Small intestine (tissue), 7 donors: ENCODE measurements around the gene OBSCN. TPM values are rescaled to one million over a fixed set of nuclear protein-coding genes. Genes with fewer than 3 reads are reported as not detected.

ENCODE experiments used
- DNase-seq, 2 donors: peaks; one replicate each; pipeline versions ENCODE4 v3.0.0 to v3.0.0-alpha.2; 2013
- FAIRE-seq: peaks from 2 replicates; lab custom pipeline; 2012; peaks lifted over from hg19 to GRCh38; lab: Jason Lieb, UNC
- H3K27ac ChIP-seq, 3 donors: one replicate each; pipeline ENCODE4 v1.5.1; 2013; ENCODE audit warnings: low read length in 2 of 3, mild to moderate bottlenecking in 2 of 3, control low read depth in 1 of 3, inconsistent platforms in 1 of 3, low read depth in 1 of 3, moderate library complexity in 1 of 3
- H3K27me3 ChIP-seq, 3 donors: one replicate each; pipeline ENCODE4 v1.6.1; 2013; ENCODE audit warnings: low read length in 3 of 3, inconsistent platforms in 1 of 3; ENCODE audit not compliant: control insufficient read depth in 3 of 3, insufficient read depth in 3 of 3
- H3K36me3 ChIP-seq, 3 donors: one replicate each; pipeline ENCODE4 v1.6.1; 2013; ENCODE audit warnings: low read length in 3 of 3, inconsistent platforms in 1 of 3, low read depth in 1 of 3, mild to moderate bottlenecking in 1 of 3, moderate library complexity in 1 of 3; ENCODE audit not compliant: control insufficient read depth in 3 of 3, insufficient read depth in 2 of 3
- H3K4me1 ChIP-seq, 3 donors: one replicate each; pipeline ENCODE4 v1.6.1; 2013; ENCODE audit warnings: low read length in 2 of 3, inconsistent platforms in 1 of 3, low read depth in 1 of 3, mild to moderate bottlenecking in 1 of 3, moderate library complexity in 1 of 3; ENCODE audit not compliant: control insufficient read depth in 3 of 3, insufficient read depth in 2 of 3
- H3K4me3 ChIP-seq, 3 donors: one replicate each; pipeline ENCODE4 v1.5.1; 2013; ENCODE audit warnings: low read length in 3 of 3, control low read depth in 1 of 3, inconsistent platforms in 1 of 3, low read depth in 1 of 3, mild to moderate bottlenecking in 1 of 3, moderate library complexity in 1 of 3
- H3K9me3 ChIP-seq, 2 donors: one replicate each; pipeline ENCODE4 v1.6.1; 2013; ENCODE audit warnings: low read depth in 1 of 2, low read length in 1 of 2; ENCODE audit not compliant: control insufficient read depth in 2 of 2, insufficient read depth in 1 of 2
- WGBS, 3 donors: extraction: QIAGEN DNeasy Blood & Tissue Kit; methylation state at CpG; one replicate each; pipeline ENCODE4 v1.1.7; 2013; 5-methylcytosine and 5-hydroxymethylcytosine counted together
- polyA plus RNA-seq, 4 donors: library from polyadenylated mRNA; stranded (reverse) in 3 of 4; unstranded in 1 of 4; fragments of 200-250 nt in 3 of 4; fragments of 120-200 nt in 1 of 4; gene quantifications; one replicate each; pipeline versions ENCODE4 v1.2.1 to v1.2.3, GENCODE V29; 2013
- donor health status: healthy with polysubstance abuse.
- donor health status: control.
- donor health status: control.
- donor health status: Bipolar disorder and iron deficiency.
- donor health status: healthy.

The OBSCN gene
- polyA plus RNA-seq, 4 donors = 3.6 to 36.2 (median 5.7) TPM

DNA sequence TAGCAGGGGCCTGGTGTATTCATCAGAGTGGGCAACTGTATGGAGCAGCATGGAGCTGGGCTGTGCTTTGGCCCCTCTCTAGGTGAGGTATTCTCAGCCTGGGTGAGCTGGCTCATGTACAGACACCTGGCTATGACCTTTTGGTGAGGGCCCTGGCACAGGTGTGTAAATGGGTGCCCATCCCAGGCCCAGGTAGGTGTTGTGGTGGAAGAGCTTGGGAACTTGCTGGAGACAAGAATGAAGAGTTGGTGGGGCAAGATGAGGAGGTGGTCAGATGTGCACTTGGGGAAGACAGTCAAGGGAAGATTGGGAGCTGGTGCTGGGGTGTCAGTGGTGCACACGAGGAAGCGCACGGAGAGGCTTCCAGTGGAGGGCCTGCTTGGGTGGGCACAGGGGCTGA lies 103.2 kb downstream of the OBSCN start:
- Histone ChIP-seq H3K27me3 (no peaks in the 10 kb centered on the region), H3K4me3 (no peak overlapping the region), H3K36me3 (peaks cover 0 to 26% (median 0%) of the 10 kb centered on the region in 3 donors), H3K27ac (no peak overlapping the region), H3K4me1 (no peaks in the 10 kb centered on the region), H3K9me3 (peaks cover 2 to 38% of the 10 kb centered on the region in 2 donors)
- WGBS, 3 donors = 92 to 100% (median 94%) methylated on average over 3 of the region's 3 CpGs
- DNase-seq (no peak), FAIRE-seq (no peak)

GRCh38 chr1:228312136-228312764 lies 104.4 kb downstream of the OBSCN start:
- FAIRE-seq (no peak), DNase-seq (no peak)
- peaks cover 2 to 38% of the 10 kb centered on the region in 2 donors for H3K9me3 ChIP-seq
- no peak overlapping the region for H3K27ac ChIP-seq
- 91 to 94% (median 93%) methylated on average over 6 of the region's 6 CpGs for WGBS, 3 donors
- H3K4me1 ChIP-seq = no peaks in the 10 kb centered on the region
- no peak overlapping the region for H3K4me3 ChIP-seq
- peaks cover 0 to 37% (median 0%) of the 10 kb centered on the region in 3 donors for H3K36me3 ChIP-seq
- H3K27me3 ChIP-seq = no peaks in the 10 kb centered on the region

DNA sequence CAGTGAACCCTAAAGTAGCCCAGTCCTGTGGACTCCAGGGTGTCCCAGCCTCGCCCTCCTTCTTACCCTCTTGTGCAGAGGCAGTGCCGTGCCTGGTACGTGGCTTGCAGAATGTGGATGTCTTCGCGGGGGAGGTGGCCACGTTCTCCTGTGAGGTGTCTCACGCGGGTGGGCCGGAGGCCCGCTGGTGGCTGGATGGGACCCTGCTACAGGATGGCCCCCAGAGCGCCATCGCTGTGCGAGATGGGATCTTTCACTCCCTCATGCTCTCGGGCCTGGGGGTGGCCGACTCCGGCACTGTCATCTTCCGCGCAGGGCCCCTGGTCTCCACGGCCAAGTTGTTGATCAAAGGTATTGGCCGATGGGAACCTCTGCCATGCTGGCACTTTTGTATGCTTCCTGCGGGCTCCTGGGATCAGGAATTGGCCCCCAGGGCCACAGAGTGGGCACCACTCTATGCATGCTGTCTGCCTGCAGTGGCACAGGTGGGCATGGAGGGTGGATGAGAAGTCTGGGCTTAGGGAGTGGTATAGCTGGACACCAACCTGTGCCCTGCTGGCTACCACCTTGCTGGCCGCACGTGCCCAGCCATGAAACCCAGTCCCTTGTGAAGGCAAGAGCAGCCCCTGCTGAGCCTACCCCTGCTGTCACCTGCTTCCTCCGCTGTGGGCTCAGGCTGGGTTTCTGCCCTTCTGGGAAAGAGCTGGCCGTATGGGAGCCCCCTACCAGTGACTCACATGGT lies 105.9 kb downstream of the OBSCN start:
- FAIRE-seq (no peak), DNase-seq (no peak)
- no peaks in the 10 kb centered on the region for H3K27me3 ChIP-seq
- H3K36me3 ChIP-seq = peaks cover 0 to 52% (median 0%) of the 10 kb centered on the region in 3 donors
- H3K4me1 ChIP-seq = no peaks in the 10 kb centered on the region
- H3K27ac ChIP-seq = no peak overlapping the region
- H3K4me3 ChIP-seq = no peak overlapping the region
- H3K9me3 ChIP-seq = peaks cover 2 to 38% of the 10 kb centered on the region in 2 donors
- WGBS, 3 donors = 94 to 97% (median 95%) methylated on average over 25 of the region's 25 CpGs

GRCh38 chr1:228314315-228314657 lies 106.4 kb downstream of the OBSCN start:
- WGBS, 3 donors = 76 to 88% (median 81%) methylated on average over 2 to 3 of the region's 3 CpGs
- H3K9me3 ChIP-seq = peaks cover 2 to 38% of the 10 kb centered on the region in 2 donors
- no peaks in the 10 kb centered on the region for H3K4me1 ChIP-seq
- H3K36me3 ChIP-seq = peaks cover 0 to 54% (median 0%) of the 10 kb centered on the region in 3 donors
- no peak for FAIRE-seq
- DNase-seq = no peak
- H3K4me3 ChIP-seq = no peak overlapping the region
- no peak overlapping the region for H3K27ac ChIP-seq
- no peaks in the 10 kb centered on the region for H3K27me3 ChIP-seq

DNA sequence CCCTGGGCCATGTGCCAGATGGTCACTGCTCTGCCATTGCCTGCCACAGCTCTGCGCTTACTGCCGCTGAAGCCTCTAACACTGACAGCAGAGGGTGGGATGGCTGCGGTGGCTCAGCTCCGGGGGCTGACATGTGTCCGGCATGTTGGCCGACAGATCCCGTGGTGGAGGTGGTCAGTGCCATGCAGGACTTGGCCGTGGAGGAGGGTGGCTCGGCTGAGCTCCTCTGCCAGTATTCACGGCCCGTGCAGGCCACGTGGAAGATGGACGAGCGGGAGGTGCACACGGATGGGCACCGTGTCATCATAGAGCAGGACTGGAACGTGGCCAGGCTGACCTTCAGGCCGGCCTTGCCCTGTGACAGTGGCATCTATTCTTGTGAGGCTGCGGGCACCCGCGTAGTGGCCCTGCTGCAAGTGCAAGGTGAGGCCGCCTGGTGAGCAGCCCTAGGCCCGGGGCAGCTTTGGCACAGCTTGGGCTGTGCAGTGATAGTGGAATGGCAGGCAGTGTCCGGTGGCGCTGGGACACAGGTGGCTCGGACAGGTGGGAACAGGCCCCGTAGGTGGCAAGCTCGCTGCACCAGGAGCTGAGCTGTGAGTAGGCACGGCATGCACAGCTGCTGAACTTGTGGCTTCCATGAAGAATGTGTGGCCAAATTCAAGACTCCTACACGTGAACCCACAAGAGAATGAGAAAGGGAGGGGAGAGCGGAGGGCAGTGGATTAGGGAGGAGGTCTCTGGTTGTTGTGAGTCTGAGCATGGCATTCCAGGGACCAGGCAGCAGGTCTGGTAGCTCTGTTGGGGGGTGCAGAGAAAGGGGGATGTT lies 107.0 kb downstream of the OBSCN start:
- Histone ChIP-seq H3K4me3 (no peak overlapping the region), H3K36me3 (peaks cover 0 to 53% (median 0%) of the 10 kb centered on the region in 3 donors), H3K27me3 (no peaks in the 10 kb centered on the region), H3K9me3 (peaks cover 2 to 38% of the 10 kb centered on the region in 2 donors), H3K4me1 (no peaks in the 10 kb centered on the region), H3K27ac (no peak overlapping the region)
- no peak for FAIRE-seq
- WGBS, 3 donors = 92 to 94% (median 94%) methylated on average over 31 of the region's 31 CpGs
- no peak for DNase-seq

DNA sequence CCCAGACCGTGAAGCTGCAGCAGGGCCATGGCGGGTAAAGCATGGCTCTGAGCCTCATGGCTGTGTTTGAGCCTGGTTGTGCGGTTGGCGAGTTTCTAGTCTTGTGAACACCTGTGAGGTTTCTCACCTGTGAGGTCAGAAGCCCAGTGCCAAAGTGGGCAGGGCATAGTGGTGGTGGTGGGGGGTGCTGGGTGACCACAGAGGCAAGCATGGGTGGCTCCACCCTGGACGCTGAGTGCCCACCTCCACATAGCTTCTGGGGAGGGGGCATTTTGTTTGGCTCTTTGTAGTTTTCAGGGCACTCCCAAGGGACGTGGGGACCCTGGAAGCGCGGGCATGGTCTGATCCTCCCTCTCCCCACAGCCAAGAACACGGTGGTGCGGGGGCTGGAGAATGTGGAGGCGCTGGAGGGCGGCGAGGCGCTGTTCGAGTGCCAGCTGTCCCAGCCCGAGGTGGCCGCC lies 107.7 kb downstream of the OBSCN start:
- Histone ChIP-seq H3K27ac (no peak overlapping the region), H3K4me1 (no peaks in the 10 kb centered on the region), H3K9me3 (peaks cover 2 to 36% of the 10 kb centered on the region in 2 donors), H3K27me3 (no peaks in the 10 kb centered on the region), H3K4me3 (no peak overlapping the region), H3K36me3 (peaks cover 0 to 53% (median 0%) of the 10 kb centered on the region in 3 donors)
- FAIRE-seq (no peak), DNase-seq (no peak)
- WGBS, 3 donors = 83 to 93% (median 87%) methylated on average over 14 to 17 of the region's 17 CpGs

GRCh38 chr1:228315945-228316588 lies 108.2 kb downstream of the OBSCN start:
- Histone ChIP-seq H3K4me1 (no peaks in the 10 kb centered on the region), H3K36me3 (peaks cover 0 to 51% (median 0%) of the 10 kb centered on the region in 3 donors), H3K27me3 (no peaks in the 10 kb centered on the region), H3K4me3 (no peak overlapping the region), H3K27ac (no peak overlapping the region), H3K9me3 (peaks cover 2 to 31% of the 10 kb centered on the region in 2 donors)
- DNase-seq (no peak), FAIRE-seq (no peak)
- 85 to 89% (median 88%) methylated on average over 35 to 40 of the region's 40 CpGs for whole genome bisulfite sequencing, 3 donors
